ENCODE measurements around the gene ABHD1.

GRCh38 chr2:27160191-27160590 lies 36.6 kb downstream of the ABHD1 start:
- TF ChIP-seq POLR2A (IDR thresholded peaks at IDR 0.05) (no peak), CTCF (IDR thresholded peaks at IDR 0.05) (no peak)

All from adrenal gland (tissue), 5 donors.